Activated CD4-positive, CD25-positive, alpha-beta regulatory T cell treated with anti-CD3 and anti-CD28 coated beads, Interleukin-2, amount 50 U/mL, for 16 hours (primary cell): Measurements from ENCODE around the gene LY6G5C.
"Not testable (repeated sequence)": the region's sequence is repeated elsewhere in the genome, so short reads cannot be mapped to it uniquely, and the experiment has no call there.

Source experiments
- DNase-seq: peaks from one replicate; pipeline ENCODE4 v3.0.0-alpha.2; 2020; ENCODE audit warnings: low read depth, low spot score

The LY6G5C gene

DNA sequence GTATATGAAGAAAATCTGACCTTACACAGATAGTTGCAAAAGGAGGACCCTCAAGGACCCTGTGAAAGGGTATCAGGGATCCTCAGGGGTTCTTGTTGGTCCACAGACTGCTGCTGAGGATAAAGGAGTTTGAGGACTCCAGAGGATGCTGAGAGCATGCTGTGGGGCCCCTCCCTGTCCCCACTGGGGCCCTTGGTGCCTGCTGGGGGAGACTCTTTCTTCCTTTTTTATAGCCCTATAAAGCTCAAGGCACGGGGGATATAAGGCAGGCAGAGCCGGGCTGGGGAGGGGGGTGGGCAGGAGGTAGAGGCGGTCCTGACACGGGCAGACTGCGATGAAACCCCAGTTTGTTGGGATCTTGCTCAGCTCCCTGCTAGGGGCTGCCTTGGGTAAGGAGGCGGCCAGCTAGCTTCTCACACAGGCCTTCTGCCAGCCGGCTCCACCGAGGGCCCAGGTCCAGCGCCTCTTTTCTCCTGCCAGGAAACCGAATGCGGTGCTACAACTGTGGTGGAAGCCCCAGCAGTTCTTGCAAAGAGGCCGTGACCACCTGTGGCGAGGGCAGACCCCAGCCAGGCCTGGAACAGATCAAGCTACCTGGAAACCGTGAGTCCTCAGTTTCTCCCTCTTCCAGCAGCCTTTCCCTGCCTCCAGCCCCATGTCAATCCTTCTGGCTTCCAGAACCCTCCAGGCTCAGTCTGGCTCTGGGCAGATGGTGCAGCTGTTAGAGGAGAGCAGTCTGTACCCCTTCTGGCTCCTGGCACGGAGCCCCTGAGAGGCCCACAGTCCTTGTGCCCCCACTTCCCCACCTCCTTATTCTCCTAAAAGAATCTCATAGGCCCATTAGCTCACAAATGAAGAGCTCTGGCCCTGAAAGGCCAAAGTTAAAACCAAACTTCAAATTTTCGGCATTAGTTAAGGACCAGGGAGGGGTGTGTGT, 34.4 kb upstream of the LY6G5C start, which contains the start of gene LY6G6D:
Gene LY6G6D (plus strand): TSS at position 327 of the 937 bp plus-strand sequence. CDS start 8 bp downstream, at position 335.
- DNase-seq = no peak

DNA sequence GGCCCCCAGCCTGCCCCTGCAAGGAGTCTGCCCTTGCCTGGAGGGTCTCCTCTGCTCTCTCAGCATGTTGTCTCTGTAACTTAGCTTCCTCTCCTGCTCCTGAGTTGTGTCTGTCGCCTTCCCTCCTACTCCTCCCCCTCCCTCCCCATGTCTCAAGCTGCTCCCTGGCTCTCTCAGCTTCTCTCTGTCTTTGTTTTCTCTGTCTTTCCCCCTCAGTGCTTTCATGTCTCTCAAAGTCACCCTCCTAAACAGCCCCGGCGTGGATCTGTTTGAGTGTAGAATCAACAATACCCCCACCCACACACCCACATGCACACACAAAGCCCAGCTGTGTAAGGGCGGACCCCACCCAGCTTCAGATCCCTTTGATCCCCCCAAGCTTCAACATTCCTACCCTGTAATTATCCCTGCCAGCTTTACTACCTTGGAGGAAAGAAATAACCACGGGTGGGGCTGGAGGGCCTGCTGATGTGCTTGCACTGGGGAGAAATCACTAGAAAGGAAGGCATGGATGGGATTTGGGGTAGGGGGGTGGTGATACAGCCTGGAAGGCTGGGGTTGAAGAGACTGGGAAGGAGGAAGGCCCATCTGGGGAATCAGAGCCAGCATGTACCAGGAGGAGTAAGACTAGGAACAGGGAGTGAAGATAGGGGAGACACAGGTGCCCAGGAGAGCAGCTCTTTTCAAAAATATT, 33.3 kb upstream of the LY6G5C start:
- DNase-seq = no peak

DNA sequence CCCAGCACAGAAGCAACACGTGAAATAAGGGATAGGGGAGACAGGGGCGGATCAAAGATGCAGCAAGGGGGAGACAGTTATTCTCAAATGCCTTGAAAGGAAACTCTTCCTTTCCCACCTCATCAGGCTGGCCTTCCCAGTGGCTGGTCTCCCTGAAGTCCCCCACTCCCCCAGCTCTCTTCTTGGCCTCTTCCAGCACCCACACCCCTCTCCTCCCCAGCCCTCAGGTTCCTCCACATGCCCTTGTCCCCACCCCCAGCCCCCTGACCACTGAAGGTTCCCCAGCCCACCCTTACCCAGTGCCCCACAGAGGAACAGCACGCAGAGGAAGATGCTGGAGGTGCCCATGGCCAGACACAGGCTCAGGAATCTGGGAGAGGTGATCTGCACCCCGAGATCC, 32.6 kb upstream of the LY6G5C start:
- DNase-seq = no peak

DNA sequence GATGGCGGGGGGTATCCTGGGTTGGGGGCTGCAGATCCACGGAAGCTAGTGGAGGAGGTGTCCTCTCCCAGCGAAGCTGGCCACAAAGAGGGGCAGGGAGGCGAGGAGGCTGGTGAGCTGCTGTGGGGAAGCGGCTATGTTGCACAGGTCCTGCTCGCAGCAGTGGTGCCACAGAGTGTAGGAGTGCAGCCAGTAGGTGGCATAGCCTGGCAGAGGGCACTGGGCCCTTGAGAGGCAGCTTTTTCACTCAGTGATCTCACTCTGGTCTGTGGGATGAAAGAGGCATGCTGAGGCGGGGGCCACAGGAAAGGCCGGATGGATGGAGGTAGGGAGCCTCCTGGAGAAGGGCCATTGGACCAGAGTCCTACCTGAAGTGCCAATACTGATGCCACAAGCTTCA, 31.4 kb upstream of the LY6G5C start:
- DNase-seq = no peak

DNA sequence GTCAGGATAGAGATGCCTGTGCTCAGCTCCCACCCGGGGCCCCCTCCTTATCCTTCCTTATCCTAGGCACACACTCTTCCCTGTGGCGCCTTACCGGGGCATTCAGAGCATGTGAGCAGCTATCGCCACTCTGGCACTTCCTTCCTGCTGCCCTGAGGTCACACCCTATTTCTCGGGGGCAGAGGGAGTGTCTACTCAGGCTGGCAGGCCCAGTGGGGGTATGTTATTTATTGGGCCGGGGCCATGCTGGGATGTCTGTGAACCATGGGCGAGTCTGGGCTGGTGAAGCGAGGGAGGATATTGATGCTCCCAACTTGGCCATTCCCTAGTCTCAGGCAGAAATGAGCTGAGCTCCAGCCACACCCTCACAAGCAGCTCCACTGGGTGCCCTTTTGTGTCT, 30.4 kb upstream of the LY6G5C start:
- no peak for DNase-seq

DNA sequence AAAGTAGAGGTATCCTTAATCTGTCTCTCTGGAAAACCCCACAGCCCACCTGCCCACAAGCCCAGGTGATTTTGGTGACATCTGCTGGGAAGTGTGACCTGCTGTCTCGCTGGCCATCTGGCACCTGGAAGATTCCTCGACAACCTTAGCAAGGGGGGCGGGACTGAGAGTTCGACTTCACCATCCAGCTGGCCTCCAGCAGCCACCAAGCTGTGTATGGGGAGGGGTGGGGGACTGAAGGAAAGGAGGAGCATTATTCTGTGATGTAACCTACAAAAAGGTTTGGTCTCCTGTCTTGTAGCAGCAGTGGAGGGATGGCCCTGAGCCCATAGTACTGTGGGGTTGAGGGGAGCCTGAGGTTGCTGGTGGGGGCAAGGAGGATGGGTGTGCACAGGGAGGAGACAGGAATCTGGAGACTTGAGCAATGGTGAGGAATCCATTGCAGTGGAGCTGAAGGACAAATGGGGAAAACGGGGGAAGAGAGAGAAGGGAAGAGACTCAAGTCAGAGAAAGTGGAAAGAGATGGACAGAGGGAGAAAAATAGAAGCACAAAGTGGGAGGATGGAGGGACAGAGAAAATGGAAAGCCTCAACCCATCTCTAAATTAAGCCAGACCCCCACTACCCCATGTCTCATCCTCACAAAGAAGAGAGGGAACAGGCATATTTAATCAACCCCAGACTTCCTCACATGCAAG, 29.8 kb upstream of the LY6G5C start:
- DNase-seq = no peak

DNA sequence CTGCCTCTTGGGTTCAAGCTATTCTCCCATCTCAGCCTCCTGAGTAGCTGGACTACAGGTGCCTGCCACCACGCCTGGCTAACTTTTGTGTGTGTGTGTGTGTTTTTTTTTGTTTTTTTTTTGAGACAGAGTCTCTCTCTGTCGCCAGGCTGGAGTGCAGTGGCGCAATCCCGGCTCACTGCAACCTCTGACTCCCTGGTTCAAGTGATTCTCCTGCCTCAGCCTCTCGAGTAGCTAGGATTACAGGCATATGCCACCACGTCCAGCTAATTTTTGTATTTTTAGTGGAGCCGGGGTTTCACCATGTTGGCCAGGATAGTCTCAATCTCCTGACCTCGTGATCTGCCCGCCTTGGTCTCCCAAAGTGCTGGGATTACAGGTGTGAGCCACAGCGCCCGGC, 28.3 kb upstream of the LY6G5C start:
- DNase-seq = not testable (repeated sequence)

DNA sequence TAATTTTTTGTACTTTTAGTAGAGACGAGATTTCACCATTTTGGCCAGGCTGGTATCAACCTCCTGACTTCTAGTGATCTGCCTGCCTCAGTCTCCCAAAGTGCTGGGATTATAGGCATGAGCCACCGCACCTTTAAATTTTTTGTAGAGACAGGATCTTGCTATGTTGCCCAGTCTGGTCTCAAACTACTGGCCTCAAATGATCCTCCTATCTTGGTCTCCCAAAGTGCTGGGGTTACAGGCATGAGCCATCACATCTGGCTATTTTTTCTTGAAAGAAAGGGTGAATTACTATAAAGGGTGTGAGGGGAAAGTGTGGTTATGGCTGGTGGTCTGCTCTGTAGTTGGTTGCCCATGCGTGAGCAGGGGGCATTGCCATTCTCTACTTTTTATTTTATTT, 27.4 kb upstream of the LY6G5C start:
- DNase-seq = no peak

DNA sequence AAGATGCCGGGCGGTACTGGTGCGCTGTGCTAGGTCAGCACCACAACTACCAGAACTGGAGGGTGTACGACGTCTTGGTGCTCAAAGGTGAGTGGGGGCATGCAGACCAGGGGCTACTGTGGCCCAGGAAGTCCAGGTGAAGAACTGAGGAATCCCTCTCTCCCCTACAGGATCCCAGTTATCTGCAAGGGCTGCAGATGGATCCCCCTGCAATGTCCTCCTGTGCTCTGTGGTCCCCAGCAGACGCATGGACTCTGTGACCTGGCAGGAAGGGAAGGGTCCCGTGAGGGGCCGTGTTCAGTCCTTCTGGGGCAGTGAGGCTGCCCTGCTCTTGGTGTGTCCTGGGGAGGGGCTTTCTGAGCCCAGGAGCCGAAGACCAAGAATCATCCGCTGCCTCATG, 26.8 kb upstream of the LY6G5C start:
- no peak for DNase-seq

DNA sequence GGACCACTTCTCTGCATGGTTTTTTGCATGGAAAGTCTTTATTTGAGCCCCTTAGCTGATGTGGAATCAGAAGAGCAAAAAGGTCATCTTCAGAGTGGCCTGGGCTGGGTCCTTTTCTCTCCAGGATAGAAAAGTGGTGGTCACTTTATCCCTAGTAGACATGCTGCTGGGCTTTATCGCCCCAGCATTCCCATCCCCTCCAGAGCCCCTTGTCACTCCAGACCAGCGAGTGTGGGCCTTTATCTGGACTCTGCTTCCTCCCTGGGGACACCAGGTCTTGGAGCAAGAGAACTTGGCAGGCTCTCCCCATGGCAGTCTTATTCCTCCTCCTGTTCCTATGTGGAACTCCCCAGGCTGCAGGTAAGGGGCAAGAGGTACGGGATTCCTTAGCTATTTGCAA, 25.7 kb upstream of the LY6G5C start, which contains the start of gene LY6G6F:
Gene LY6G6F (plus strand): TSS at position 268 of the 400 bp plus-strand sequence. CDS start 41 bp downstream, at position 309.
- no peak for DNase-seq

DNA sequence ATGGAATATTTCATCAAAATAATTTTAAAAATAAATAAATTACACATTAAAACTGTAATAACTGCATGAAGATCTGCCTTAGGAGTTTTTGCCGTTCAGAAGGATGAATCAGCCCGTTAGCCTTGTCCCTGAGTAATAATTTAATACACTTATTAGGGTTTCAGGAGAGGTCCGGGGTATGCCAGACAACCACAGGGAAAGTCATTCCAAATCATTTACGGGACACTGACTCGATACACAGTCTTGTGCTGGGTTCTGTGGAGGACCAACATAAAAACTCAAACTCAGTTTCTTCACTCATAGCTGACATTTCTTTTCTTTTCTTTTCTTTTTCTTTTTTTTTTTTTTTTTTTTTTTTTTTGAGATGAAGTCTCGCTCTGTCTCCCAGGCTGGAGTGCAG, 25.1 kb upstream of the LY6G5C start:
- DNase-seq = no peak

DNA sequence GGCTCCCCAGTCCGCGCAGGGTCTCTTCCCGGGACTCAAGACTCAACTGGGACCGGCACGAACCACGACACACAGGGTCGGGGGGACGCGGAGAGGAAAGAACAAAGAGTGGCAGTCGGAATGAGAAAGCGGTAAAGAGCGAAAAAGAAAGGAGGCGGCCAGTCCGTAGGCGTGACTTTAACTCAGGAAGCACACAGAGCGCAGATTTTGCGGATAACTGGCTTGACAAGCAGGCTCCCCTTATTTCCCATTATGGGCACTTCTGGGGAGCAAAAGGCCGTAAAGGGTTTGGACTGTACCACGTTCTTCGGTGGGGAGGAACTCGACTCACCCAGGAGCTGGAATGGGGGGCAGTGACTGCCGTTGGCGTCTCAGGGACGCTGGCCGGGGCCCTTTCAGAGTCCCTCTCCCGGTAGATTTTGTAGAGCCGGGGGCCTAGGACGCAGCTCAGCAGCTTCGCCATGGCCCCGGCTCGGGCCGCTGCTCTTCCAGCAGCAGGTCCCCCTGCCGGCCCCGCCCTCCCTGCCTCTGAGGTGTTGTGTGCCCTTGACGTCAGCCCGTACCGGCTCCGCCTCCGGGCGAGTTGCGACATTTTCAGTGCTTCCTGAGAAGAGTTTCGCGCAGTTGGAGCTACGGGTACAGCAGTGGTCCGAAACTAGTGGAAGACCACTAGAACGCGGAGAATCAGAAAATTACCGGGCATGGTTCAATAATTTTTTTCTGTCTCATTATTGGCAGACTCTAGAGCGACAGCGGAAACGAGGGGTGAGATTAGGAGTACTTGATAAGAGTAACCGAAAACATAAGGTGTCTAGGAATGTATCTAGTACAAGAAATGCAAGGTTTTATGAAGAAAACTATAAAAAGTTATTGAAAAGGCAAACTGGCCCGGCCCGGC, 22.2 kb upstream of the LY6G5C start, which contains the start of gene ABHD16A:
Gene ABHD16A (minus strand): TSS at position 506 of the 898 bp plus-strand sequence. CDS start 43 bp downstream, at position 463.
- peak; percentile 91 for DNase-seq

DNA sequence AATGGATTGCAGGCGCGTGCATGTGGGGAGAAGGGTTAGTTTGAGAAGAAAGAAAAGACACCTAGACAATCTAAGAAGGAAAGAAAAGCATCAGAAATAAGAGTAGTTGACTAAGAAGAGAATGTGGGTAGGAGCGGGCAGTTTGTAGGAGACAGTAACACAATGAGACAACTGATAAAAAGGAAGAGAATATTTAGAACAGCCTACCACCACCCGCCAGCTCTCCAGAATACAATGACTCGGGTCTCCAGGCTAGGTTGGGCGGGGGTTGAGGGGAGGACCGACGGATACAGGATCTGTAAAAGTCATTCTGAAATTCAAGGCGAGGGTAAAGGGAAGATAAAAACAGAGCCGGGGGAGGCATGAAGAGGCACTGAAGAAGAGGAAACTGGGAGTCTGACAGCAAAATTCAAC, 21.5 kb upstream of the LY6G5C start:
- no peak for DNase-seq

DNA sequence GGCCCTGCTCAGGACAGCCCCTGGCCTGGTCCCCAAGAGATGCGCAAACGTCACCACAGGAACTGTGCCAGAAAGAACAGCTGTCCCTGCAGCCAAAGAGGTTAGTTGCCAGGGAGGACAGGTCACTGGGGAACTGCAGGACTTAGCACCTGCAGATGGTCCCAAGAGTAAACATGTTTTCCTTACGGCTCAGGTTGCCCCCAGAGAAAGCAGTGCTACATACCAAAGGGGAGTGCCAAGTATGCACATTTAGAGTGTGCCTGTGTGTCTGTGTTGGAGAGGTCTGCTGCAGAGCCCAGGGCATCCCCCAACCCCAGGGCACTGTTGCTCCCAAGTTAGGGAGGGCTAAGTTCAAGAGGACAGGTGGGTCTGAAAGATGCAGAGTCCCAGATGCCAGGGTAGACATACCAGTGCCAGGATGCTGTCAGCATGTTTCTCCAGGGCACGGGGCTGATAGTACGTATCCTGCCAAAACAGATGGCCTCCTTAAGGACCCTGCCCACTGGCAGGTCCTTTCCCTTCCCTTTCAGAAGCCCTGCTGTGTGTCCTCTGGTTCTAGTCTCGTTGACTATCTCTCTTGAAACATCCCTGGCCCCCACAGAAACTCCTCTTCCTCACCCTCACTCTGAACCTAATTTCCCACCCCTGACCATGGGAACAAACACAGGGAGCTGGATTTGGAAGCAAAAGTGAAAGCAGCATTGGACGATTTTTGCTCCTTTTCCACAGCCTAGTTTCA, 21.0 kb upstream of the LY6G5C start:
- DNase-seq = no peak

DNA sequence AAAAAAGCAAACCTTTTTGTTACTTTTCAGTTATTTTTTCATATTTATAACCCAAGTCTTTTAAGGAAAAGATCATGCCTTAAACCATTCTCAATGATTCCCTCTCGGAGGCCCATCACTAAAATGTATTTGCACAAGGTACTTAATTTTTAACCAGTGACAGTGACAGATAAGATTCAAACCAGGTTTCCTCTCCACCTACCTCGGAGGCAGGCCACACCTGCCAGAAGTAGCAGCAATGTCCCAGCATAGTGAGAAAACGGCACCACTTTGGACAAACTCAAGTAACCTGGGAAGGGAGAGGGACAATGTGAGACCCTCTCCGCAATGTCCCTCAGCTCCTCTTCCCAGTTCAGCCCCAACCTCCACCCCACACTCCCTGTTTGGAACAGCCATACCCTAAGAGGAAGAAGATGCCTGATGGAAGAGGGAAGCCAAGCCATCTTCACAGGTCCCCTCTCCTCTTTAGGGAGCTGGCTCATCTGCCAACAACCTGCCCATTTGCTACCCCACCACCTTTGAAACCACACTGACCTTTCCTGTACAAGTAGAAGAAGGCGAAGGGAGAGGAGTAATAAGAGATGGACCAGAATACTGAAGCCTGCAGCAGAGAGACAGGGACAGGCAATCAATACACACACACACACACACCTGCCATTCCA, 20.0 kb upstream of the LY6G5C start:
- DNase-seq = no peak

DNA sequence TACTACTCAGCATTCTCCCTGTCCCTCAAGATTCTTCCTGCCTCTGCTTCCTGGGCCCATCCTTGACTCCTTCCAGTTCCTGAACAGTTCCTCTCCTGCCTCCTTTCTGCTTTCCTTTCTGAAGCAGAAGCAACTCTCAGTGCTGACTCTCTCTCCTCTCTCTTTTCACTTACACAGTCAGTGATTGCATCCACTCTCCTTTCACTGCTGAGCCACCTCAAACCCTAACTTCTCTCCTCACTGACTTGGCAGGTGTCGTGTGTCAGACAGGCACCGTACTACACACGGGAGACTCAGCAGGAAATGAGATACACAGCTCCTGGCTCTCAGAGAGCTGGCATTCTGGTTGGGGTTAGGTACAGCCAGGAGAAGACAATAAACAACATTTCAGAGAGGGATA, 16.7 kb upstream of the LY6G5C start:
- DNase-seq = no peak

DNA sequence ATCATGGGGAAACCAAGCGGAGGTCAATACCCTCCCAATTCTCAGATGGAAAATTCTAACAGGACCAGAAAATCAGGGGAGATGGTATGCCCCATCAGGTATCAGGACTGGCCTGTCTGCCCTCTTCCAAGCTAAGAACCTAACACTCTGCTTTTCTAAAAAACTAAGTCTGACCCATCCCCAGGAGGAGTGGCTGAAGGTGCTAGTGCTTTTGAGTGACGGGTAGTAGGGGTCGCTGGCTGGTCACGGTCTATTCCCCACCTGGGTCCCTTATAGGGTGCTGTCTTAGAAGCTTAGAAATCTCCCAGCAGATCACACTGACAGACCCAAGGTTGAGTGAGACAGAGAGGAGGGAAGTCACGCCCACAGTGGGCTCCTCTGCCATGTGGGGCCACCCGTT, 12.7 kb upstream of the LY6G5C start:
- no peak for DNase-seq

DNA sequence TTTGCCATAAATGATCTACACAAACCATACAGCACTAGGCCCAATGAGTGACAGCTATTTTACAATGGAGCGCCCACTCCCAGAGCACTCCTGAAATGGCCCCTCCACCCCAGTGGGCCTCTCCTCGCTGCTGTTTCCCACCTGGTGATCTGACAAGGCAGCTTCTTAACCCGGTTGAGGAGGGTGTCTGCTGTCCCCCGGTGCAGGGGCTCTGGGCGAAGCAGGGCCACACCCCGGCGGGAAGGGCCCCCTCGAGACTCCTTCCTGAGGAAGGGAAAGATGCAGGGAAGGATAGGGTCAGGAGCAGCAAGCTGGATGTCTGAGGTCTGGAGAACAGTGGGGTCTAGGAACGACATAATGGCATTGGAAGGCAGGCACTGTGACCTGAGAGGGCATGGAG, 12.0 kb upstream of the LY6G5C start:
- DNase-seq = no peak

DNA sequence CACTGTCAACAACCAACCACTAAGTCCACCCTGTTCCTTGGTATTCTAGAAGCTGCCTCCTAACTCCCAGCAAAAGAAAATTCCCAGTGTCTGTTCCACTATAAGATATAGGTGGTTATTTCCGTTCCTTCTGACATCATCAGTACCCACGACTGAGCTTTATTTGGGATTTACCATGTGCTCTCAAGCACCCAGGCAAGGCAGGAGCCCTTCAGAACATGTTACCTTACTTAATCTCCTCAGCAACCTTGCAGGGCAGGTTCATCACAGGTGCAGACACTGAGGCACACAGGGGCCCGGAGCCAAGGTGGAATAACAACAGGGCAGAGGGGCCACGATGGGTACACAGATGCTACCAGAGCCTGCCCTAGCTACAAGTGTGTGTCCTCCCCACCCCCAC, 11.5 kb upstream of the LY6G5C start:
- no peak for DNase-seq
